ENCODE data around the gene ACOX2.

The ACOX2 gene

GRCh38 chr3:58536501-58537411, at the start of gene ACOX2:
Gene ACOX2 (minus strand): TSS chr3:58537190. CDS start chr3:58535106, 2,084 bp downstream.
- DNase-seq, result no peak
- H3K27ac Mint-ChIP-seq, result peak within 1 kb of the TSS in 1 of 2 donors; percentile 19
- no peak for ATAC-seq

GRCh38 chr3:58585994-58586393, 49.0 kb upstream of the ACOX2 start:
- no peaks in the 10 kb centered on the region for H3K9me3 Mint-ChIP-seq
- ATAC-seq (no peak), DNase-seq (no peak)
- peaks cover 70% of the 10 kb centered on the region for H3K27me3 Mint-ChIP-seq
- H3K4me1 Mint-ChIP-seq, result peaks cover 20% of the 10 kb centered on the region
- peak overlapping the region; percentile 89 to 90 for H3K4me3 Mint-ChIP-seq
- H3K27ac Mint-ChIP-seq, result no peak overlapping the region

More at GRCh38 chr3:58536501-58537411, at the start of gene ACOX2:
- Mint-ChIP-seq H3K4me1 (peaks cover 27% of the 10 kb centered on the region), H3K27me3 (no peaks in the 10 kb centered on the region), H3K9me3 (no peaks in the 10 kb centered on the region), H3K4me3 (no peak within 1 kb of the TSS)

- no peaks in the 10 kb centered on the region for H3K9me3 Mint-ChIP-seq
- ATAC-seq (peak; percentile 91), DNase-seq (peak; percentile 51 to 57)
- peaks cover 20% of the 10 kb centered on the region for H3K4me1 Mint-ChIP-seq
- H3K27ac Mint-ChIP-seq, result peak overlapping the region in 1 of 2 donors; percentile 43
- H3K27me3 Mint-ChIP-seq, result peaks cover 66% of the 10 kb centered on the region
- peak overlapping the region; percentile 89 to 90 for H3K4me3 Mint-ChIP-seq
Observed at GRCh38 chr3:58585005-58585786, 48.2 kb upstream of the ACOX2 start.

- no peak for DNase-seq
- peaks cover 20% of the 10 kb centered on the region for H3K4me1 Mint-ChIP-seq
- H3K27me3 Mint-ChIP-seq, result peaks cover 66% of the 10 kb centered on the region
- ATAC-seq, result peak; percentile 33
- peak overlapping the region; percentile 89 to 90 for H3K4me3 Mint-ChIP-seq
- no peak overlapping the region for H3K27ac Mint-ChIP-seq
- H3K9me3 Mint-ChIP-seq, result no peaks in the 10 kb centered on the region
Observed at GRCh38 chr3:58584690-58585004, 47.7 kb upstream of the ACOX2 start.

GRCh38 chr3:58581328-58582091, 44.5 kb upstream of the ACOX2 start:
- peaks cover 51% of the 10 kb centered on the region for H3K27me3 Mint-ChIP-seq
- no peak for ATAC-seq

GRCh38 chr3:58580826-58581327, 43.9 kb upstream of the ACOX2 start:
- peaks cover 14% of the 10 kb centered on the region for H3K4me1 Mint-ChIP-seq
- ATAC-seq, result no peak
- no peak for DNase-seq
- H3K27ac Mint-ChIP-seq, result no peak overlapping the region
- H3K9me3 Mint-ChIP-seq, result no peaks in the 10 kb centered on the region
- H3K27me3 Mint-ChIP-seq, result peaks cover 45% of the 10 kb centered on the region
- no peak overlapping the region for H3K4me3 Mint-ChIP-seq

More at GRCh38 chr3:58581328-58582091, 44.5 kb upstream of the ACOX2 start:
- H3K27ac Mint-ChIP-seq, result no peak overlapping the region
- no peak for DNase-seq
- no peak overlapping the region for H3K4me3 Mint-ChIP-seq
- H3K9me3 Mint-ChIP-seq, result no peaks in the 10 kb centered on the region
- H3K4me1 Mint-ChIP-seq, result peaks cover 20% of the 10 kb centered on the region

GRCh38 chr3:58578873-58579272, 41.9 kb upstream of the ACOX2 start:
- H3K9me3 Mint-ChIP-seq, result no peaks in the 10 kb centered on the region
- peaks cover 25% of the 10 kb centered on the region for H3K27me3 Mint-ChIP-seq
- no peak overlapping the region for H3K27ac Mint-ChIP-seq
- no peak overlapping the region for H3K4me3 Mint-ChIP-seq
- DNase-seq (no peak), ATAC-seq (no peak)
- no peaks in the 10 kb centered on the region for H3K4me1 Mint-ChIP-seq

- Mint-ChIP-seq H3K4me1 (no peaks in the 10 kb centered on the region), H3K4me3 (no peak within 1 kb of the TSS), H3K27me3 (peaks cover 22% of the 10 kb centered on the region), H3K9me3 (no peaks in the 10 kb centered on the region), H3K27ac (no peak within 1 kb of the TSS)
- DNase-seq (no peak), ATAC-seq (no peak)
Observed at GRCh38 chr3:58577269-58577821, 40.4 kb upstream of the ACOX2 start, which contains the start of gene FAM107A. Gene FAM107A (minus strand): TSS chr3:58577391. CDS start chr3:58569860, 7,531 bp downstream.

- Mint-ChIP-seq H3K27ac (no peak overlapping the region), H3K9me3 (no peaks in the 10 kb centered on the region), H3K27me3 (peaks cover 17% of the 10 kb centered on the region), H3K4me1 (no peaks in the 10 kb centered on the region), H3K4me3 (no peak overlapping the region)
- DNase-seq, result no peak
- no peak for ATAC-seq
Observed at GRCh38 chr3:58576716-58577115, 39.7 kb upstream of the ACOX2 start.

GRCh38 chr3:58575971-58576652, 39.1 kb upstream of the ACOX2 start:
- no peak for DNase-seq
- ATAC-seq, result no peak
- no peak overlapping the region for H3K27ac Mint-ChIP-seq
- peaks cover 12% of the 10 kb centered on the region for H3K27me3 Mint-ChIP-seq
- no peaks in the 10 kb centered on the region for H3K4me1 Mint-ChIP-seq
- H3K9me3 Mint-ChIP-seq, result no peaks in the 10 kb centered on the region
- no peak overlapping the region for H3K4me3 Mint-ChIP-seq

GRCh38 chr3:58574682-58575081, 37.7 kb upstream of the ACOX2 start:
- Mint-ChIP-seq H3K27ac (no peak overlapping the region), H3K9me3 (no peaks in the 10 kb centered on the region), H3K4me3 (no peak overlapping the region), H3K4me1 (no peaks in the 10 kb centered on the region), H3K27me3 (peaks cover 12% of the 10 kb centered on the region)
- ATAC-seq (no peak), DNase-seq (no peak)

GRCh38 chr3:58574106-58574505, 37.1 kb upstream of the ACOX2 start:
- Mint-ChIP-seq H3K4me3 (no peak overlapping the region), H3K27me3 (peaks cover 12% of the 10 kb centered on the region), H3K9me3 (no peaks in the 10 kb centered on the region), H3K27ac (no peak overlapping the region), H3K4me1 (peaks cover 1% of the 10 kb centered on the region)
- no peak for DNase-seq
- no peak for ATAC-seq

- peaks cover 12% of the 10 kb centered on the region for H3K27me3 Mint-ChIP-seq
- H3K4me1 Mint-ChIP-seq, result peaks cover 6% of the 10 kb centered on the region
- no peaks in the 10 kb centered on the region for H3K9me3 Mint-ChIP-seq
- H3K4me3 Mint-ChIP-seq, result no peak overlapping the region
- H3K27ac Mint-ChIP-seq, result no peak overlapping the region
- ATAC-seq (no peak), DNase-seq (no peak)
Observed at GRCh38 chr3:58573640-58574039, 36.6 kb upstream of the ACOX2 start.

- Mint-ChIP-seq H3K4me1 (peaks cover 7% of the 10 kb centered on the region), H3K27ac (no peak overlapping the region), H3K27me3 (peaks cover 11% of the 10 kb centered on the region), H3K9me3 (no peaks in the 10 kb centered on the region), H3K4me3 (no peak overlapping the region)
- no peak for DNase-seq
- ATAC-seq, result no peak
Observed at GRCh38 chr3:58572634-58573230, 35.7 kb upstream of the ACOX2 start.

Measured in stimulated activated naive CD8-positive, alpha-beta T cell treated with anti-CD3 and anti-CD28 coated beads, Interleukin-15, amount 100 ng/mL, for 72 hours (primary cell).